Epithelial cell of proximal tubule (primary cell): ENCODE data around the gene ZFP36L1. TPM values are rescaled to one million over a fixed set of nuclear protein-coding genes. Genes with fewer than 3 reads are reported as not detected.

Source experiments
- DNase-seq: peaks from one replicate; pipeline ENCODE4 v3.0.0-alpha.2; 2011; ENCODE audit warnings: low read depth
- H3K4me3 ChIP-seq: 2 replicates; pipeline ENCODE4 v1.5.1; 2011; ENCODE audit warnings: low read depth, mild to moderate bottlenecking, low read length
- total RNA-seq: library from RNA; depleted of rRNA; stranded (reverse); fragments of >200 nt; gene quantifications from 2 replicates; pipeline ENCODE4 v1.2.3, GENCODE V29; 2015
- TF ChIP-seq, protein P1 (sequence below): conservative IDR thresholded peaks from 2 replicates; pipeline ENCODE4 v1.5.1; 2012; ENCODE audit warnings: low read depth, mild to moderate bottlenecking, low read length

Gene ZFP36L1
- total RNA-seq, 1 donor from 2014 or later: 142 TPM

DNA sequence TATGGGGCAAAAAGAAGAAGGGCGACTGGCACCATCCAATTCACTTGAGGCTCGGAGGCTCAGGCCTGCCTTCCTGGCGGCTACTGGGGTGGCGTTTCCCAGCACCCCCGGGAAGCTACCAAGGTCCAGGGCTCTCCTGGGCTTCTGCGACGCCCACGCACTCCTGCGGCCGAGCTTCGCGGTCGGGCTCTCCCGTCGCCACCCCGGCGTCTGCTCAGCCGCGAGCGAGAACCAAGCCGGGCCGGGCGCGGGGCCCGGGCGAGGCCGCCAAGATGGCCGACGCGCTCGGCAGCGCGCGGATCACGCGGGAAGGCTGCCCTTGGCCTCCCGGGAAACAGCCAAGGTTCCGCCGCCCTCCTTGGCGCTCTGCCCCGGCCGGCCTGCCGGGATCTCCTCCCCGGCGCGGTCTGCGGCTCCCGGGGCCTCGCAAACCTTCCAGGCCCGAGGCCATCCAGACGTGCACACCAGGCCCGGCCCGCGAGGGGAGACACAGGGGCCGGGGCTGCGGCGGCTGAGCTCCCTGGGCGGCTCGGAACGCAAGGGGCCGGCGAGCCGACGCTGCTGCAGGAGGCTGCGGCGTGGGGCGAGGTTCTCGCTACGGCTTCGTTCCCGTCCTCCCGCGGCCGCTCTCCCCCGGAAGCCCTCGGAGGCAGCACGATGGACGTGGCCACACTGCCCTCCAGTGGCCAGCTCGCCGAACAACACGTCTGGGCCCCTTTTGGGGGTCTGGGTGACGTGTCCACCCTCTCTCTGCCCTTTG lies 23.5 kb upstream of the ZFP36L1 start:
- TF ChIP-seq, protein P1, sequence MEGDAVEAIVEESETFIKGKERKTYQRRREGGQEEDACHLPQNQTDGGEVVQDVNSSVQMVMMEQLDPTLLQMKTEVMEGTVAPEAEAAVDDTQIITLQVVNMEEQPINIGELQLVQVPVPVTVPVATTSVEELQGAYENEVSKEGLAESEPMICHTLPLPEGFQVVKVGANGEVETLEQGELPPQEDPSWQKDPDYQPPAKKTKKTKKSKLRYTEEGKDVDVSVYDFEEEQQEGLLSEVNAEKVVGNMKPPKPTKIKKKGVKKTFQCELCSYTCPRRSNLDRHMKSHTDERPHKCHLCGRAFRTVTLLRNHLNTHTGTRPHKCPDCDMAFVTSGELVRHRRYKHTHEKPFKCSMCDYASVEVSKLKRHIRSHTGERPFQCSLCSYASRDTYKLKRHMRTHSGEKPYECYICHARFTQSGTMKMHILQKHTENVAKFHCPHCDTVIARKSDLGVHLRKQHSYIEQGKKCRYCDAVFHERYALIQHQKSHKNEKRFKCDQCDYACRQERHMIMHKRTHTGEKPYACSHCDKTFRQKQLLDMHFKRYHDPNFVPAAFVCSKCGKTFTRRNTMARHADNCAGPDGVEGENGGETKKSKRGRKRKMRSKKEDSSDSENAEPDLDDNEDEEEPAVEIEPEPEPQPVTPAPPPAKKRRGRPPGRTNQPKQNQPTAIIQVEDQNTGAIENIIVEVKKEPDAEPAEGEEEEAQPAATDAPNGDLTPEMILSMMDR: peak; percentile 87
- peak overlapping the region; percentile 60 for H3K4me3 ChIP-seq
- DNase-seq: no peak

- TF ChIP-seq, protein P1: no peak
- peak overlapping the region; percentile 60 for H3K4me3 ChIP-seq
- DNase-seq: no peak
Measured at GRCh38 chr14:68815298-68816182, 22.7 kb upstream of the ZFP36L1 start.

DNA sequence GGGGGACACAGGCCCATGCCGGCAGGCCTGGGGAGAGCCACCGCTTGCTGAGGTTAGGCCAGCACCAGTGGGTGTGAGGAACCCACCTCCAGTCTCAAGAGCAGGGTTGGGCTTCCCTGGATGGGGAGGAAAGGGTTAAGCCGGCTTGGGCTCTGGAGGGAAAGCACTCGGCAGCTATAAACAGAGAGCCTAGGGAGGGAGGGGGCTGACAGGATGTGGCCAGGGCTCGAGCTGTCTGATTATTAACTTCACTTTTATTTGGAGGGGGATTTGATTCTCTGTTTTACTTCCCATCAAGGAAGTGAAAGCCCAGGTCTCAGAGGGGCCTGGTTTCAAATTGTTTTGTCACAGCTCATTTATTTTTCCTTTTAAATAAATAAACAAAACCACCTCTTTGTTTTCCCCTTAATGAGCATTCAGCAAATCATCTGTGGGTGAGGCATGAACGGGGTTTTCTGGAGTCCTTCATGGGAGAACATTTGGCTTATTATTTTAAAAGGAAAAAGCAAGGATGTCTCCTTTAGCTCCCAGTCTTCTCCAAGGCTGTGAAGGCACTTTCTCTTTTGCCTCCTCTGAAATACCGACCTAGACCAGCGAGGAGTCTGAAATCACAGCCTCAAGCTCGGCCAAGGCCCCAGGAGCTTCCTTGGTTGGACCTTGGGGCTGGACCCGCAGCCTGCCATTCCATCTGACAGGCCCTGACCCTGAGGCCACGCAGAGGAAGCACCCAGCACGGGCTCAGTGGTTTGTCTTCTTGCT lies 21.9 kb upstream of the ZFP36L1 start:
- no peak for DNase-seq
- TF ChIP-seq, protein P1: no peak
- peak overlapping the region; percentile 60 for H3K4me3 ChIP-seq

DNA sequence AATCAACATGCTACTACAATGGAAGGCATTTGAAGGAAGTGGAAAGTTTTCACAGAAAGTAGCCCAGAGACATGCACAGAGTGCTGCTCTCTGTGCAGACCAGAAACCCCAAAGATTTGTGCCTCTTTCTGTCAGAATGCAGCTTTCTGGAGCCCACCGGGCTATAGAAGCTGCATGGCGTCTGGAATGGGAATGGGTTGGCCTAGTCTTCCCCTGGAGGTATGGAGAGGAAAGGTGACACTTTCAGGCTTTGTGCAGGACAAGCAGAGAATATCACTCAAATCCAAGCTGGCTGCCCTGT lies 21.3 kb upstream of the ZFP36L1 start:
- TF ChIP-seq, protein P1: no peak
- H3K4me3 ChIP-seq: peak overlapping the region; percentile 60
- no peak for DNase-seq

- TF ChIP-seq, protein P1: no peak
- DNase-seq: no peak
- H3K4me3 ChIP-seq: no peak overlapping the region
Measured at GRCh38 chr14:68813318-68813838, 20.5 kb upstream of the ZFP36L1 start.

DNA sequence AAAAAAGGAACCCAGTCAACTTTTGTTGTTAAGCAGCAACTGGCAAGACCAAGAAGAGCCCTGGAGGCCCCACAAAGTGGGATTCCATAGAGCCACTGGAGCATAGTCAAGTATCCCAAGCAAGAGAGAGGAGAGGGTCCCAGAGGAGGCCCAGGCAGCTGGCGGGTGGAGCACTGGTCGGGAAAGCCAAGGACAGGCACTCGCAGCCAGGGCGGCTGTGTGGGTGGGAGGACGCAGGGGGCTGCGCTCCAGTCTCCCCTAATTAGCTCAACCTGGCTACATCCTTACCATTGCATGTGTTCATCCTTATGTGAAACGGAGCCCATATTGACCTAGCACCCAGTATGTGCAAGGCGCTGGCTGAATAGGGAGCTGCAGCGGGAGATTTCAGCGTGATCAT lies 18.3 kb upstream of the ZFP36L1 start:
- no peak for DNase-seq
- TF ChIP-seq, protein P1: no peak
- no peak overlapping the region for H3K4me3 ChIP-seq
